Transverse colon (tissue), 4 donors: Measurements from ENCODE around the gene ZNF740. TPM values are rescaled to one million over a fixed set of nuclear protein-coding genes. Genes with fewer than 3 reads are reported as not detected.
A peak's percentile ranks its signal among the peaks of the same experiment; 100 is the strongest.

Source experiments
- DNase-seq: peaks from one replicate; pipeline ENCODE4 v3.0.0-alpha.2; 2019
- H3K27ac ChIP-seq, 4 donors: fragments of 200-600 bp; sonication (generic); 2 replicates each; pipeline ENCODE4 v1.5.1; 2016 to 2018; ENCODE audit warnings: inconsistent platforms in 4 of 4
- H3K27me3 ChIP-seq: fragments of 200-600 bp; sonication (generic); 2 replicates; pipeline ENCODE4 v1.5.1; 2017; ENCODE audit warnings: inconsistent platforms
- H3K36me3 ChIP-seq, 4 donors: fragments of 200-600 bp; sonication (generic); 2 replicates each; pipeline ENCODE4 v1.5.1; 2017 to 2019; ENCODE audit warnings: inconsistent platforms in 4 of 4
- H3K4me1 ChIP-seq, 4 donors: fragments of 200-600 bp; sonication (generic); 2 replicates each; pipeline ENCODE4 v1.5.1; 2017 to 2020; ENCODE audit warnings: inconsistent platforms in 4 of 4
- H3K4me3 ChIP-seq, 4 donors: fragments of 200-600 bp; sonication (generic); 1 replicate in 1 of 4; 2 replicates in 3 of 4; pipeline versions ENCODE4 v1.5.1 to v1.6.1; 2017 to 2019; ENCODE audit warnings: inconsistent platforms in 4 of 4
- H3K9me3 ChIP-seq, 2 donors: fragments of 200-600 bp; sonication (generic); 2 replicates each; pipeline ENCODE4 v1.5.1; 2017 to 2019; ENCODE audit warnings: inconsistent platforms in 2 of 2
- CTCF ChIP-seq, 5 experiments: fragments of 200-600 bp in 3 of 5; fragments of 450-650 bp in 2 of 5; sonication (generic) in 3 of 5; IDR thresholded peaks; 1 replicate in 2 of 5; 2 replicates in 3 of 5; pipeline ENCODE4 v1.5.1; 2016 to 2017; ENCODE audit warnings: antibody characterized with exemption in 5 of 5, inconsistent platforms in 3 of 5, mild to moderate bottlenecking in 2 of 5, moderate library complexity in 1 of 5
- EP300 ChIP-seq: sonication (generic); formaldehyde crosslinking; IDR thresholded peaks from one replicate; pipeline ENCODE4 v1.6.1; 2017; ENCODE audit warnings: antibody characterized with exemption, low read depth
- POLR2A ChIP-seq: fragments of 450-650 bp; IDR thresholded peaks from one replicate; pipeline ENCODE4 v1.6.1; 2016; ENCODE audit warnings: antibody characterized with exemption, mild to moderate bottlenecking, moderate library complexity
- POLR2AphosphoS5 ChIP-seq, 3 donors: sonication (generic); formaldehyde crosslinking; IDR thresholded peaks; one replicate each; pipeline ENCODE4 v1.6.1; 2016; ENCODE audit warnings: antibody characterized with exemption in 3 of 3
- WGBS, 2 donors: methylation state at CpG; one replicate each; pipeline ENCODE4 v1.1.5; 2018; ENCODE audit warnings: low coverage in 1 of 2; 5-methylcytosine and 5-hydroxymethylcytosine counted together
- in situ Hi-C, 4 donors: fragments of 200-750 bp; cut with MboI; loops; one replicate each; pipeline versions ENCODE4 v1.15.0 to v1.15.1; 2017; ENCODE audit warnings: low sequenced_read_pairs in 3 of 4, low pct_ligation_motif_present in 1 of 4, low pct_unique_long_range_greater_than_20kb in 1 of 4
- intact Hi-C: fragments of 100-400 bp; cut with DNase I; formaldehyde crosslinking; loops from one replicate; pipeline ENCODE4 v1.15.1; 2023; ENCODE audit warnings: low total_unique reads
- total RNA-seq, 4 donors: library from RNA; depleted of rRNA; stranded (reverse); fragments of >200 nt; gene quantifications; one replicate each; pipeline ENCODE4 v1.1.0, GENCODE V29; 2016

The ZNF740 gene
- total RNA-seq, 4 donors from 2014 or later = 9.7 to 21.9 (median 16.3) TPM

GRCh38 chr12:53231921-53232645 lies 51.6 kb downstream of the ZNF740 start, which contains the start of gene RARG:
Gene RARG (minus strand): TSS chr12:53232209. CDS start chr12:53227545, 4,664 bp downstream.
- TF ChIP-seq EP300 (no peak), CTCF (IDR thresholded peaks at IDR 0.05) (no peak), POLR2A (no peak), POLR2AphosphoS5 (IDR thresholded peaks at IDR 0.05) (no peak)
- Histone ChIP-seq H3K9me3 (no peaks in the 10 kb centered on the region), H3K36me3 (no peaks in the 10 kb centered on the region), H3K27ac (peak within 1 kb of the TSS; percentile 75 to 93 (median 80)), H3K4me3 (peak within 1 kb of the TSS; percentile 38 to 61 (median 56)), H3K27me3 (no peaks in the 10 kb centered on the region), H3K4me1 (peaks cover 25 to 45% (median 39%) of the 10 kb centered on the region in 4 donors)
- in situ Hi-C loops (no loop called here), intact Hi-C loops (no loop called here)
- 0% methylated on average over 27 of the region's 44 CpGs; no CpG with 5 or more reads in 1 of the 2 donors for WGBS, 2 donors
- DNase-seq = peak; percentile 71

DNA sequence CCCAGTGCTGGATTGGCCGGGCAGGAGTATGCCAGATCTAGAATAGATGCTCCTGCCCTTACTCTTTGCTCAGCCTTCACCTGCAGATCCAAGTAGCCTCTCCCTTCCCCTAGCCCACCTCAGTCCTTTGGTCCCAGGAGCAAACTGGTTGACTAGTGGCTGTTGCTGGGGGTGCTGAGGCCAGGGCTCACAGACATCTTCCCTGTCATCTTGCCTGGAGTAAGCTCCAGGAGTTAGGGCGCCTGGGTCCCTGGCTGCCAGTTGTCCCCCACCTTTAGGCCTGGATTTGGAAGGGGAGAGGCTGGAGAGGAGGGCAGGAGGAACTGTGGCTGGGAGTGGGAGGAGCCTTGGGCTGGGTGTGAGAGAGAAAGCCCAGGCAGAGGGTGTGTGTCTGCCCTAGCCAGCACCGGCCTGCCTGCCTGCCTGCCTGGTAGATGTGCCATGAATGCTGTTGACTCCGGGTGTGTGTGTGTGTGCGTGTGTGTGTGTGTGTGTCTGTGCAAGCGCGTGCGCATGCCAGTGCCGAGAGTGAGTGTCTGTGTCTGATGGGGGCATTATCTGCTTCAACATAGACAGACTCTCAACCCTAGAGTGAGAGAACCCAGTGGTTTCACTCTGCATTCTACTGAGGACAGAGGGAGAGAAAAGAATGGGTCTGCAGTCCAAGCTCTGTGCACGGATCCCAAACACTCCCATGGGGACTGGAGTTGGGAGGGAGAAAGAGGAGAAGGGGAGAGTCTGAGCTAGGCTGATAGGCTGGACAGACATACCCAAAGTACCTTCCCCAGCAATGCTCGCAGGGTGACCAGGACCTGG lies 52.3 kb downstream of the ZNF740 start:
- in situ Hi-C loops = no loop called here
- intact Hi-C loops = no loop called here
- H3K4me1 ChIP-seq = peaks cover 25 to 45% (median 39%) of the 10 kb centered on the region in 4 donors
- no peaks in the 10 kb centered on the region for H3K9me3 ChIP-seq
- peak overlapping the region; percentile 75 to 93 (median 80) for H3K27ac ChIP-seq
- no peaks in the 10 kb centered on the region for H3K36me3 ChIP-seq
- no peaks in the 10 kb centered on the region for H3K27me3 ChIP-seq
- peak; percentile 81 for DNase-seq
- H3K4me3 ChIP-seq = peak overlapping the region in 3 of 4 donors; percentile 38 to 61 (median 55)
- 17% methylated on average over 11 of the region's 11 CpGs; no CpG with 5 or more reads in 1 of the 2 donors for WGBS, 2 donors
- TF ChIP-seq CTCF (IDR thresholded peaks at IDR 0.05) (no peak), POLR2A (no peak), EP300 (no peak), POLR2AphosphoS5 (IDR thresholded peaks at IDR 0.05) (no peak)

DNA sequence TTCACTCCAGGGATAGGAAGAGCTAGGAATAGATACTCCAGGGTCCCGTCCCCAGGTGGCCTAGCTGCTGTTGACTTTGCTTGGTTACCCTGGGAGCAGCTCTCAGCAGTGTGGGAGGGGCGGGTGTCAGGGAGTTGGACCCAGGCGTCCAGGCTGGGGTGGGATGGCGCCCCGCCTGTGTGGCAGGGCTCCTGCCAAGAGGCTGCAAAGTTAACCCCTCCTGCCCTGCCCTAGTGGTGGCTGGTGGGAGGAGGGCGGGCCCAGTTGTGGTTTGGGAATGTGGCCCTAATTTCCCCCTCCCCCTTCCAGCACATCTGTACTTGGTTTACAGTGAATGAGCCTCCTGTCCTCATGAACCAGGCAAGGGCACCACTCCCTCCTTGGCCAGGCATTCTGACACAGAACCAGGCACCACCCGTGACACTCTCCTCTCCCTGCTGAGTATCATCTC lies 53.2 kb downstream of the ZNF740 start:
- 20 to 28% methylated on average over 1 to 7 of the region's 7 CpGs for WGBS, 2 donors
- in situ Hi-C loops = no loop called here
- H3K36me3 ChIP-seq = no peaks in the 10 kb centered on the region
- H3K9me3 ChIP-seq = no peaks in the 10 kb centered on the region
- DNase-seq = no peak
- TF ChIP-seq EP300 (no peak), CTCF (IDR thresholded peaks at IDR 0.05) (no peak), POLR2AphosphoS5 (IDR thresholded peaks at IDR 0.05) (no peak), POLR2A (no peak)
- peaks cover 25 to 45% (median 39%) of the 10 kb centered on the region in 4 donors for H3K4me1 ChIP-seq
- intact Hi-C loops = no loop called here
- no peaks in the 10 kb centered on the region for H3K27me3 ChIP-seq
- H3K4me3 ChIP-seq = no peak overlapping the region
- H3K27ac ChIP-seq = peak overlapping the region; percentile 18 to 93 (median 80)

DNA sequence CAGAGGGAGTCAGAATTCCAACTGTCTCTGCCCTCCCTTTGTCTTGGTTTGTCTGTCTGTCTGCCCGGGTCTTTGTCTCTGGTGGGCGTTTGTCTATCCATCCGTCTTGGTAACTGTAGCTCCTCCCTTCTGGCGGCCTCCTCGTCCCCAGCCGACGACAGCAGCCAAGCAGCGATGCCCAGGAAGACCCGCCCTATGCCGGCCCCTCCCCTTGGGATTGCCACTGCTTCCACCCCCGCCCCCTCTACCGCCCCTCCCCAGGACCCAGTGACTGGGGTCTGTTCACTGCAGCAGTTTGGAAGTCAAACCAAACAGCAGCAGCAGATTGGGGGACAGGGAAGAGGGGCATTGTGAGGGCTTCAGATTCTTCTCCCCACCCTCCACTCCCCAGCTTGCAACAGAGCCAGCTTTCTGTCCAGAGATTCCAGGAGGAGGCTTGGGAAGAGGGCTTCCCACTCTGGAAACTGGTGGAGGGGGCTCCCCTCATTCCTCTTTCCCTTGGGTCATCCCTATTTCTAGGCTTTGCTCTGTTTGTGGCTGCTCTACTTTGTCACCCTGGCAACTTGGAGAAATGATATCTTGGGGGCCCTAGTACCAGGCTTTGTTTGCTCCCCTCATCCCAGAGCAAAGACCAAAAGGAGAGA lies 53.9 kb downstream of the ZNF740 start:
- Histone ChIP-seq H3K27ac (peak overlapping the region; percentile 18 to 93 (median 80)), H3K27me3 (no peaks in the 10 kb centered on the region), H3K4me3 (no peak overlapping the region), H3K9me3 (no peaks in the 10 kb centered on the region), H3K4me1 (peaks cover 25 to 45% (median 39%) of the 10 kb centered on the region in 4 donors), H3K36me3 (no peaks in the 10 kb centered on the region)
- peak; percentile 43 for DNase-seq
- 37% methylated on average over 10 of the region's 12 CpGs; no CpG with 5 or more reads in 1 of the 2 donors for whole genome bisulfite sequencing, 2 donors
- intact Hi-C loops = no loop called here
- TF ChIP-seq EP300 = no peak
- TF ChIP-seq POLR2AphosphoS5 (IDR thresholded peaks at IDR 0.05) = no peak
- TF ChIP-seq CTCF (IDR thresholded peaks at IDR 0.05) = no peak
- TF ChIP-seq POLR2A = no peak
- in situ Hi-C loops = no loop called here
